Activated CD8-positive, alpha-beta memory T cell treated with anti-CD3 and anti-CD28 coated beads for 48 hours (primary cell): ENCODE measurements around the gene IGFBPL1.

ENCODE experiments used
- DNase-seq, 3 experiments: peaks; one replicate each; pipeline ENCODE4 v3.0.0-alpha.2; 2020; ENCODE audit warnings: low read depth in 2 of 3, low spot score in 2 of 3

Gene IGFBPL1

DNA sequence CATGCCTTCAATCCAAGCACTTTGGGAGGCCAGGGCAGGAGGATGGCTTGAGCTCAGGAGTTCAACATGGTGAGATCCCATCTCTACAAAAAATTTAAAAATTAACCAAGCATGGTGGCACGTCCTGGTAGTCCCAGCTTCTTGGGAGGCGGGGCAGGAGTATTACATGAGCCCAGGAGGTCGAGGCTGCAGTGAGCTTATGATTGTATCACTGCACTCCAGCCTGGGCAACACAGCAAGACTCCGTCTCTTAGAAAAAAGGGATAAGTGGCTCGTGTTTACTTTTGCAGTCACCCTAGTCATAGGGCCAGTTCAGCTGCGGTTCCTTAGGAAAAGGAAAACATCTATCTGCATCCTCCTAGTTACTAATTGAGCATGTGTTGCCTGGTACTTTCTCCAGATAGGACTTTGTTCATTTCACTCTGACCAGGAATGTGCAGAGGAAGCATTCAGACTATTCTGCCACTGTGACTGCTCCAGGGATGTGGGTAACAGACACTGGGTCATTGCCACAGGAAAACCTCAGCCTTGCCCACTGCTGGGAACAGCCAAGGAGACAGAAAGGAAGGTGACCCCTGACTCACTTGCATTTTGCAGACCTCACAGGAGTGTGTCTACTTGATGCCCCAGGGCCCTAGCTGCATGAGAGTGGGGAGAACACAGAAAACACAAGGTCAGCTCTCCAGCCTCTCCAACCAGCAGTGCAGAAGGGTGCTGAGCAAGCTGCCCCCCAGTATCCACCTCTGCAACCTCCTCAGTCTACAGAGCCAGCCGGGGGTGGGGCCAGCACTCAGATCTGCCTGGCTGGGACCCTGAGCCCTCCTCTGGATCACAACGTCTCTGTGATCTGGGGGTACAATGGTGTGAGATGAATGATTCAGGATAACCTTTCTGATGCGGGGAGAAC lies 65.6 kb downstream of the IGFBPL1 start:
- DNase-seq: no peak

DNA sequence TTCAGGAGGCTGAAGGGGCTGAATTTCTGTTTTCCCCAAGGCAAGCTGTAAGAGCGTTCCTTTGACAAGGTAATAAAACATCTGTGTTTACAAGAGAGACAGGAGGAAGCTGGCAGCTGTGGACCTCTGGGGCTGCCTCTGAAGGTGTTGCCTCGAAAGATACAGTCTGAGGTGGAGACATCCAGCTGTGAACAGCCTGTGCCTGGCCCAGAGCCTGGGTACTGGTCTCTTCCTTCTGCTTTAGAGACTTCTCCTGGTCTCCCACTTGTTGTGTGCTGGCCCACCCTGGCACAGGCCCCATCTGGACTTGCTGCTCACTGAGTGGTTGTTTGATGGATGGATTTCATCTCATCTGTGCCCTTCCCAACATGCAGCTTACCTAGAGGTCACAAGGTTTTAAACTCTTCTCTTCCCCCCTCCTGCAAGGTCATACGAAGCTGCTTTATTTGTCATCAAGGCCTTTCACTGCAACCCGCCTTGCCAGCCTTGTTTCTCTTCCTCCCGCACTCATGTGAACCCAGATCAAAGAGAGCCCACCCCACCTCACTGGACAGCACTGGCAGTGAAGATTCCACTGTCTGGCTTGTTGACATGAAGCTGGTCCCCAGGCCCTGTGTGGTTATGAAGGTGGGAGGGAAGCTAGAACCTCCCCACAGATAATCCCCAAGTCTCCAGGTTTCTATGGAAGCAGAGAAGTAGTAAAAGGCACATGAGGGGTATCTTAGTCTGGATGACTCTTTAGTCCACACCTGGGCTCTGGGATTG lies 66.7 kb downstream of the IGFBPL1 start:
- no peak for DNase-seq

DNA sequence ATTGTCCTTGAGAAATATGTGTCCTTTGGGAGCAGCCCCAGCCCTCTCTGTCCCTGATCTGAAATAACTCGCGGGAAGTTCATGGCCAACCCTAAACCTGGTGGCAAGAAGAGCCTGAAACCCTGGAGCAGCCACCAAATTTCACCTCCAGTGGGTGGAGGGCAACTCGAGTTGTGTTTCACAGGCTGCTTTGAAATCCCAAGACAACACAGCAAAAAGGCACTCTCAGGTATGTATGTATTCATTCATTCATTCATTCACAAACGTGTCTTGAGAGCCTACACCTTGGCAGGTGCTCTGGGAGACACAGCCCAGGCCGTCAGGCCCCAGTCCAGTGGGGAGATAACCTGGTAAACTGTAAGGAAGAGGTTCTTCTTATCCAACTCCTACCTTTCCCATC lies 67.4 kb downstream of the IGFBPL1 start:
- no peak for DNase-seq
